Right kidney (tissue), 1 donor: ENCODE measurements around the gene TIMM13.

Source experiments
- DNase-seq: peaks from one replicate; pipeline ENCODE4 v3.0.0-alpha.2; 2016

Gene TIMM13

DNA sequence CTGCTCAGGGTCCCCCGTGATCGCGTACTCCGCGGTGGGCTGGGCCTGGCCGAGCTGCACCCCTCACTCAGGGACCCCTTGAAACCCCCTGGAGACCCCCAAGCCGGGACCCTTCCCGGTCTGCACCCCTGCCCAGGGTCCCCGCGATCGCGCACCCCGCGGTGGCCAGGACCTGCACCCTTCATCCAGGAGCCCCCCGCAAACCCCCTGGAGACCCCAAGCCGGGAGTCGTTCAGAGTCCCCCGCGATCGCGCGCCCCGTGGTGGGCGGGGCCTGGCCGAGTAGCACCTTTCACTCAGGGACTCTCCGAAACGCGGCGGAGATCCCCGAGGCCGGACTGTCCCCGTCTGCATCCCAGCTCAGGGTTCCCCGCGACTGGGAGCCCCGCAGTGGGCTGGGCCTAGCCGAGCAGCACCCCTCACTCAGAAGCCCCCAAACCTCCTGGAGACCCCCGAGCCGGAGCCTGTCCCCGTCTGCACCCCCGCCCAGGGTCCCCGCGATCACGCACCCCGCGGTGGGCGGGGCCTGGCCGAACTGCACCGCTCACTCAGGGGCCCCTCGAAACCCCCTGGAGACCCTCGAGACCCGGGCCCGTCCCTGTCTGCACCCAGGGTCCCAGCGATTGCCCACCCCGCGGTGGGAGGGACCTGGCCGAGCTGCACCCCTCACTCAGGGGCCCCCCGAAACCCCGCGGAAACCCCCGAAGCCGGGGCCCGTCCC lies 28.6 kb upstream of the TIMM13 start:
- no peak for DNase-seq

DNA sequence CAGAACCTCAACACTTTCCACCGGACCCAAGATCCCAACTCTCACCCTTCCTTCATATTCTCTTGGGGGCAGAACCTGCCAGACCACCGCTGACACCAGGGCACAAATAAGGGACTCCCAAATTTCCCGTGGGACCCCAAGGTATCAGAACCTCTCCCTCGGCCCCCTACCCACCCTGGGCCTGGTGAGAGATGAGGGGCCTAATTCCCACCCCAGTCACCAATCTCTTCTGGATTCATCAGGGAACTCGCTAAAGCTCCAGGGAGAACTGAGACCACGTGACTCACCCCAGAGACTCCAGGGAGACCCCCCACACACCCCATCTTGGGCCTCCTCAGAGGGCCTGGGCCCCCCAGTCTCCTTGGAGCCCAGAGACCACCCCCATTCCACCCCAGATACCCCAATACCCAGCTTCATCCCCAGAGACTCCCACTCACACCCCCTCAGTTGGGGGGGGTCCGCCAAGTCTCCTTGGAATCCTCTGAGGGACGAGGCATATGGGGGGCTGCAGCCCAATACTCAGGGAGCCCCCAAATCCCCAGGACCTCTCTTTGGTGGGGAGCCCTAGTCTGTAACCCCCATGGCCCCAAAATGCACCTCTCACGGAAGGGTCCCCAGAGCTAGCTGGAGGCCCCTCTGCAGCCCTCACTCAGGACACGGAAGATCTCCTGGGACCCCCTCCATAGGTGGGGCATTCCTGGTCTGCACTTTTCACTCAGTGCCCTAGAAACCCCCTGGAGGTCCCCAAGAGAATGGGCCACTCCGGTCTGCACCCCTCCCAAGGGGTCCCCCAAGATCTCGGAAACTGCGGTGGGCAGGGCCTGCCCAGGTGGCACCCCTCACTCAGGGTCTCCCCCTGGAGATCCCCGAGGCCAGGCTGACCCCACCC lies 27.8 kb upstream of the TIMM13 start:
- DNase-seq, result no peak

GRCh38 chr19:2454199-2454961 lies 27.0 kb upstream of the TIMM13 start:
- no peak for DNase-seq

DNA sequence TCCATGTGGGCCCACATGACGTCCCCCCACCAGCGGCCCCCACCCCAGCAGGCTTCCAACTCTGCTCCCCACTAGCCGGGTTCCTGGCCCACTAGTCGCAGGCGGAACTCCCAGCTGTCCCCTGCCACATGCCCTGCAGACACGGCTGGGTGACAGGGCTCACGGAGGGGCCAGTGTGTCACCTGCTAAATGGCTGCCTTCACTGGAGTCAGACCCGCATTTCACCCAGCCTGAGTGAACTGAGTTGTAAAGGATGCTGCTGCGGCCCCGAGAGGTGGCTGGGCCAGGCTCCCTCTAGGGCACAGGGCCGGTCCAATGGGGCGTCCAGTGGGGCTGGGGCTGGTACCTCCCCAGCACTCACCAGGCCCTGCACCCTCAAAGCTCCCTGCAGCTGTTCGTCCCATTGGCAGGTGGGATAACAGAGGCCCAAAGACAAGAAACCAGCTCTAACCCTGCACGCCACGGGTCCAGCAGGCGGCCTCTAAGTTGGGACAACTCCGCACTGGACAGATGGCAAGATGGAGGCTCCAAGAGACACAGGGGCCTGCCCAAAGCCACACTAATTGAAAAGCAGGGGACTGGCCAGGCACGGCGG lies 26.1 kb upstream of the TIMM13 start:
- no peak for DNase-seq

DNA sequence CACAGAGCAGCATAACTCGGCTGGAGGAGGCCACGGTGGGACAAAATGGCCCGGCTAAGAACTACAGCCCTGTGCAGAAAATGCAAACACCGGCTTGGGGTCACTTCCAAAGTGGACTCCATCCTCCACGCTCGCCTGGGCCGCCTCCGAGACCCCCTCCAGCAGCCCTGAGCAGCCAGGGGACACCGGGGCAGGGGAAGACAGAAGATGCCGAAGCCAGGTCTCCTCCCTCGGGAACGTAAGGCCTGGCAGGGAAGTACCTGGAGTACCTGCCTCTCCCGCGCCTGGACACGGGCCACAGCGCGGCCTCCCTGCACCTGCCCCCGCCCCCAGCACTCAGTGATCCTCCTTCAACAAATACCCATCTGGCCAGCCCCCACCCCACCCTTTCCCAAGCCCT lies 24.4 kb upstream of the TIMM13 start:
- no peak for DNase-seq

DNA sequence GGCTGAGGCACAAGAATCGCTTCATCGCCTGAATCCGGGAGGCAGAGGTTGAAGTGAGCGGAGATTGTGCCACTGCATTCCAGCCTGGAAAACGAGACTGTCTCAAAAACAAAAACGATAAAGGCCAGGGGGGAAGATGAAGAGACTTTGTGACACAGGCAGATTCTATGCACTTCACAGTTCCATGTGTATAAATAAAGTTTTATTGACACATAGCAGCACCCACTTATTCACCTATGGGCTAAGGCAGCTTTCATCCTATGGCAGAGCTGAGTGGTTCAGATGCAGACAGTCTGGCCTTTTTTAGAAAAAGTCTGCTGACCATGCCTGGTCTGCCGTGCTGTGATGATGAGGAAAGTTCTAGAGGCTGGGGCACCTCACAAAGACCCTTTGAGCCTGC lies 23.8 kb upstream of the TIMM13 start:
- no peak for DNase-seq

- no peak for DNase-seq
These were observed 21.6 kb upstream of the TIMM13 start for GRCh38 chr19:2449019-2449418.

DNA sequence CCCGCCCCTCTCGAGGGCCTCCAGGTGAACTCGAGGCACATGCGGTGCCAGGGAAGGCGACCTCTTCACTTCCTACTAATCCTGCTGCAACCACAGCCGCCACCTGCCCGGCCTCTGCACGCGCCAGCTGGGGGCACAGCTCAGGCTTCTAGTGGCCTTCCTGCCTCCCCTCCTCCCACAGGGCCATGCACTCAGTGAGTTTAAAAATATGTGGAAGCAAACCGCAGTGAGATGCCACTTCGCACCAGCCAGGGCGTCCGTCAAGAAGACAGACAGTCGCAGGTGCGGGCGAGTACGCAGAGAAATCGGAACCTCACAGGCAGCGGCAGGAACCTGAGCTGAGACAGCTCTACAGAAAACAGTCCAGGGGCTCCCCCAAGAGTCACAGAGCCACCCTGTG lies 19.0 kb upstream of the TIMM13 start:
- no peak for DNase-seq

- no peak for DNase-seq
These were observed 17.0 kb upstream of the TIMM13 start for GRCh38 chr19:2444251-2445002.

DNA sequence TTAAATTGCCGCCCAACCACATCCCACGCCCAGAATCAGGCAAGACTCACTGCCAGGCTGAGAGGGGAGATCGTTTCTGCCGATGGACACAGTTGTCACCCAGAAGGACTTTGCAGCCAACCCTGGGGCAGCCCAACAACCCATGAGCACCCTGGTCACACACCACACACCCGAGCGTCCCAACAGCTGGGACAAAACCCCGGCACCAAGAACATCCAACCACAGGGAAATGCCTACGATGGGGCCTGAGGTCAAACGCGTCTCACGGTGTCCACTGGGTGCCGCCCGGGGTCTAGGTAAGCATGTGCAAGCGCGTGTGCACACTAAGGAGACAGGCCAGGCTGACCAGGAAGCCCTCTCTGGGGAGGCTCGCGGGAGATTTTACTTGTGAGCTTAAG lies 16.4 kb upstream of the TIMM13 start:
- DNase-seq, result no peak

- no peak for DNase-seq
These were observed 15.9 kb upstream of the TIMM13 start for GRCh38 chr19:2443116-2443784.

- DNase-seq, result no peak
These were observed 13.8 kb upstream of the TIMM13 start for GRCh38 chr19:2441096-2441752.

- DNase-seq, result no peak
These were observed 13.1 kb upstream of the TIMM13 start for GRCh38 chr19:2440515-2440914.

DNA sequence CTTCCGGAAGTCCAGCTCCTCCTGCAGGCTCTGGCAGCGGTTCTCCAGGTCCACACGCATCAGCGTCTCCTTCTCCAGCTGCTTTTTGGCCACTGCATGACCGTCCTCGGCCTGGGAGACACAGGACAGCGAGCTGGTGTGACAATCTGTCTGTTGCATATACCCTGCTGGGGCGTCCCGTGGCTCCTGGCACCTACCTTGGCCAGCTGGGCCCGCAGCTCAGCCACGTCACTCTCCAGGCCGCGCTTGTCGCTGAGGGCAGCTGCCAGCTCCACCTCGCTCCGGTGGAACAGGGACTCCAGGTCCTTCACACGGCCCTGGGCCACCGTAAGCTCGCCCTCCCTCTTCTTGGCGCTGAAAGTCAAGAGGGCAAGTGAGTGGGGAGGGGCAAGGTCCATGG lies 10.8 kb upstream of the TIMM13 start:
- DNase-seq, result no peak

GRCh38 chr19:2436926-2437325 lies 9.5 kb upstream of the TIMM13 start:
- DNase-seq, result no peak

DNA sequence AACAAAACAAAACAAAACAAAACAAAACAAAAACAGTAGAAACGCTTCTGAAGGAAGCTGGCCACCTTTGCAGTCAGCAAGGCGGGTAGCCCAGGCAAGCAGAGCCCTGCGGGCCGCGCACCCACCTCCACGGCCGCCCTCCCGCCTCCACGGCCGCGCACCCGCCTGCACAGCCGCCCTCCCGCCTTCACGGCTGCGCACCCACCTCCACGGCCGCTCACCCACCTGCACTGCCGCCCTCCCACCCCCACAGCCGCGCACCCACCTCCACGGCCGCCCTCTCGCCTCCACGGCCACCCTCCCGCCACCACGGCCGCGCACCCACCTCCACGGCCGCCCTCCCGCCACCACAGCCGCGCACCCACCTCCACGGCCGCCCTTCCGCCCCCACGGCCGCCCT lies 9.0 kb upstream of the TIMM13 start:
- DNase-seq, result no peak

DNA sequence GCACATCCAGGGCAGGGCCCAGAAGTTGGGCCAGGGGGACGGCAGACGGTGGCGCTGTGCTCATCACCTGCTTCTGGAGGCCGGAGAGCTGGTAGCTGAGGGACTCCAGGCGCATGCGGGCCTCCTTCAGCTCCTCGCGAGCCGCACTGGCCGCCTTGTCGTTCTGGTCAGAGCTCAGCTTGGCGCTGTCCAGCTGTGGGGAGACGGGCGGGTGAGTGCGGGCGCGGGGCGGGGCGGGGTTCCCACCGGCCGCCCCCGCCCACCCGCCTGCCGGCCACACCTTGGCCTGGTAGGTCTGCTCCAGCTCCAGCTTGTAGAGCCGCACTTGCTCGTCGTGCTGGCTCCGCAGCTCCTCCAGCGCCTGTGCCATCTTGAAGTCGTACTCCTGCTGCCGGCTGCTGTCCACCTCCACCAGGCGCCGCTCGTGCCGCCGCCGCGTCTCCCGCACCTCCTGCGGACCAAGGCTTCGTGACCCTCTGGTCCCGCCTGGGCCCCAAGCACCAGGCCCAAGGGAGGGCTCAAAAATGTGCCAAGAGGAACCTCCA lies 7.4 kb upstream of the TIMM13 start:
- no peak for DNase-seq

DNA sequence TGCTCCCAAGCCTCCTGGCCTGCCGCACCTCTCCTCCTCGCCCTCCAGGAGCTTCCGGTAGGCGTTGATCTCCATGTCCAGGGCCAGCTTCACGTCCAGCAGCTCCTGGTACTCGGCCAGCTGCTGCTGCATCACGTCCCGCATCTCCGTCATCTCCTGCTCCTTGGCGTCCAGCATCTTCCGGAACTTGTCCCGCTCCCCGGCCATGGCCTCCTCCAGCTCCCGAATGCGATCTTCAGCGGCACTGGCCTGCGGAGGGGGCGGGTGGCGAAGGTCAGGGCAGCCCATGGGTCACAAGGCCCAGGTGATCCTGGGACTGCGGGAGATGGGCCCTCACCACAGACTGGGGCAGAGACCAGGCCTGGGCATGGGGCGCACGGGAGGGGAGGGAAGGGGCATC lies 6.9 kb upstream of the TIMM13 start:
- DNase-seq, result no peak

GRCh38 chr19:2433854-2434253 lies 6.5 kb upstream of the TIMM13 start:
- no peak for DNase-seq

DNA sequence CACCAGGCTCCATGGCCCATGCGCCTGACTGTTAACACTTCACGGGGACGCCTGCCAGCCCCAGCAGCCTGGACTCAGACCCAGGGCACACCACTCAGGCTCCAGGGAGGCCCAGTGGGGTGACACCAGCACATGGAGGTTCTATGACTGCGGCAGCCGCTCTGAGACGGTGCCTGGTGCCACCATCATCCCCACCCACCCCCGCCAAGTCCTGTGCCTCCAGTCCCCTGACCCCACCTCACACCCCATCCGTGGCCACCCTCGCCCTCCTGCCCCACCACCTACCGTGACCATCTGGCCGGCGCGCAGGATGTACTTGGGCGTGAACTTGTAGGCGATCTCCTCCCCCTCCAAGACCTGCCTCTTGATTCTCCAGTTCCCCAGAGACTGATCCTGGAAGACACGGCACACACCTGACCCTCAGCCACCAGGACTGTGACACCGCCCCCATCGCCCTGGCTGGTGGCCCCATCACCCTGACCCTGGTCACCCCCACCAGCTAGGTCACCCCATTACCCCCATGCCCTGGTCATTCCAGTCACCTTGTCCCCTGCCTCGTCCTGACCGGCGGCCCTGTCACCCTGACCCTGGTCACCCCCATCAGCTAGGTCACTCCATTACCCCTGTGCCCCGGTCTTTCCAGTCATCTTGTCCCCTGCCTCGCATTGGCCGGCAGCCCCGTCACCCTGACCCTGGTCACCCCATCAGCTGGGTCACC lies 4.9 kb upstream of the TIMM13 start:
- no peak for DNase-seq
